Endothelial cell of hepatic sinusoid (primary cell): ENCODE data around the gene ANO5.

Experiments used
- in situ Hi-C: cut with HindIII; loops from 2 replicates; pipeline ENCODE4 v1.10.0; 2017; ENCODE audit warnings: low sequenced_read_pairs

ANO5 gene

GRCh38 chr11:22192642-22193347, at the start of gene ANO5:
TSS of gene ANO5 (plus strand) at chr11:22193085. CDS start at chr11:22193493, 408 bp downstream.
- in situ Hi-C loops: no loop called here

- in situ Hi-C loops: no loop called here
Observed at GRCh38 chr11:22151649-22152197, 41.2 kb upstream of the ANO5 start.

GRCh38 chr11:22157531-22157930, 35.4 kb upstream of the ANO5 start:
- in situ Hi-C loops: no loop called here

GRCh38 chr11:22161489-22161888, 31.4 kb upstream of the ANO5 start:
- in situ Hi-C loops: no loop called here

- in situ Hi-C loops: no loop called here
Observed at GRCh38 chr11:22162756-22163155, 30.1 kb upstream of the ANO5 start.

- in situ Hi-C loops: no loop called here
Observed at GRCh38 chr11:22163394-22163797, 29.5 kb upstream of the ANO5 start.

- in situ Hi-C loops: no loop called here
Observed at GRCh38 chr11:22165087-22165486, 27.8 kb upstream of the ANO5 start.

- in situ Hi-C loops: no loop called here
Observed at GRCh38 chr11:22165759-22166513, 26.9 kb upstream of the ANO5 start.

GRCh38 chr11:22169833-22170232, 23.1 kb upstream of the ANO5 start:
- in situ Hi-C loops: no loop called here

GRCh38 chr11:22173532-22173931, 19.4 kb upstream of the ANO5 start:
- in situ Hi-C loops: no loop called here

GRCh38 chr11:22177186-22177585, 15.7 kb upstream of the ANO5 start:
- in situ Hi-C loops: no loop called here

GRCh38 chr11:22179626-22180025, 13.3 kb upstream of the ANO5 start:
- in situ Hi-C loops: no loop called here

GRCh38 chr11:22180131-22180530, 12.8 kb upstream of the ANO5 start:
- in situ Hi-C loops: no loop called here

GRCh38 chr11:22189660-22190059, 3.2 kb upstream of the ANO5 start:
- in situ Hi-C loops: no loop called here

- in situ Hi-C loops: no loop called here
Observed at GRCh38 chr11:22190827-22191463, 1.9 kb upstream of the ANO5 start.

GRCh38 chr11:22192289-22192641, 620 bp upstream of the ANO5 start:
- in situ Hi-C loops: no loop called here

- in situ Hi-C loops: no loop called here
Observed at GRCh38 chr11:22193348-22194051, 615 bp downstream of the ANO5 start.

- in situ Hi-C loops: no loop called here
Observed at GRCh38 chr11:22194306-22194705, 1.4 kb downstream of the ANO5 start.

GRCh38 chr11:22194907-22195306, 2.0 kb downstream of the ANO5 start:
- in situ Hi-C loops: no loop called here

- in situ Hi-C loops: no loop called here
Observed at GRCh38 chr11:22197139-22198005, 4.5 kb downstream of the ANO5 start.
